ENCODE results near the gene DUXB.

DUXB gene

DNA sequence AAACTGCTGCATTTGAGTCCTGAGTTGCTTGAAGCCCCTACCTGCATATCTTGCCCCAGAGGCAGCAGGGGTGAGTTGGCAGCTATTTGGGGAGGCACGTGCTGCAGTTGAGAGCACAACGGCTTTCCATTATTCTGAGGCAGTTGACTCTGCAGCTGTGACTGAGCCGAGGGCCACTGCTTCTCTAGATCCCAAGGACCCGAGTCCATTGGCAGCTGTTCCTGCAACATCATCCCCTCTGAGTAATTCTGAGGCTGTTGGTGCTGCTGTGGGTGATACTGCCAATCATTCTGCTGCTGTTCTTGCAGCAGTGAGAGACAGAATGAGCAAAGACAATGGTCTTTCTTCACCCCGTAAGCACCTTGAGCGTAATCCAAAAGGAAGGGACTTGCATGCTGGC is 40.9 kb downstream of the DUXB start:
- no peak for DNase-seq (ENCODE audit: low spot score)

DNA sequence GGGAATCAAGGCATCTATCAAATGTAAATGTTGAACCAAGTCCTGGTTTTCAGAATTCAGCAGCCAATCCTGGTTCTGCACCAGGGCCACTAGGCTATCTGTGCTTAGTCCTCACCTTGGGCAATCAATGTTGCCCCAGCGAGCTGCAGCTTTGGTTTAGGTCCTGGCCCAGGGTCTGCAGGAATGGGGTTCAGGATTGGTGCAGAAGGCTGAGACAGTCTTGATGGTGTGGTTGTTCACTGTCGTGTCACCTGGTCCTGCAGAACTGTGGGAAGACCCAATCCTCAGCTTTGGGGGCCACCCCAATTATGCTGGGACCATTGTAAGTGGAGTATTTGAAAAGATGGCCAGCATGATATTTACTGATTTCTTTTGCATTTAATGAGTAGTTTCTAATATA is 43.1 kb downstream of the DUXB start:
- no peak for DNase-seq (ENCODE audit: low spot score)

DNA sequence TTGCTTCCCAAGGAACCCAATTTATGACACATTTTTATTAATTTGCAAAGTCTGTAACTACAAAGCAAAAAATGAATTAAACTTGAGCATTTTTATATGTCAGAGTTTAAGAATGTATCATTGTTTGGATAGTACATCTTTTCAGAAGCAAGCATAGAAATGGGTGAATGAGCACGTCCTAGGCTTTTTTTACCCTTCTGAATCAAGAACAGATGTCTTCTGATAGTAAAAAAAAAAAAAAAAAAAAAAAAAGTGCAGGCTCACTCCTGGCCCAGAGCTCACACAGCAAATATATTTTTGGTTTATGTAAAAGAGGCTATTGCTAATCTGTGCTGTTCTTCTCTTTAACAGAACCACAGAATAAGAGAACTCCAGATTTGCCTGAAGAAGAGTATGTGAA is 47.3 kb downstream of the DUXB start:
- DNase-seq (ENCODE audit: low spot score), result no peak

DNA sequence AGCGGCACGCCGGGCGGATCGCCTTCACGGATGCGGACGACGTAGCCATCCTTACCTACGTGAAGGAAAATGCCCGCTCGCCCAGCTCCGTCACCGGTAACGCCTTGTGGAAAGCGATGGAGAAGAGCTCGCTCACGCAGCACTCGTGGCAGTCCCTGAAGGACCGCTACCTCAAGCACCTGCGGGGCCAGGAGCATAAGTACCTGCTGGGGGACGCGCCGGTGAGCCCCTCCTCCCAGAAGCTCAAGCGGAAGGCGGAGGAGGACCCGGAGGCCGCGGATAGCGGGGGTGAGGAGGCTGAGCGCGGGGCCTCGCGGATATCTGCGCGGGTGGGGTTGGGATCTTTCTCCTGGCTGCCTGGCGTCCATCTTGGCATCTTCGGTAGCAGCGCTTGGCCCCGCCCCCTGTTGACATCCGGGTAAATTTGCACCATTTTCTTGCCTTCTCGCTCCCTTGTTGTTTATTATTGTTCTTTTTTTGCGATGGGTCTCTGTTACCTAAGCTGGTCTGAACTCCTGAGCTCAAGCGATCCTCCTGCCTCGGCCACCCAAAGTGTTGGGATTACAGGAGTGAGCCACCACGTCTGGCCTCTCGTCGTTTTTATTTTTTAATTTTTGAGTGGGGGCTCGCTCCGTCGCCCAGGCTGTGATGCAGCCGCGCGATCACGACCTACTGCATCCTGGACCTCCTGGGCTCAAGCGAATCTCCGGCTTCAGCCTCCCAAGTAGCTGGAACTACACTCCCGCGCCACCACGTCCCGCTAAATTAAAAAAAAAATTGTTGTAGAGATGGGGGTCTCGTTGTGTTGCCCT is 52.8 kb downstream of the DUXB start:
- peak; percentile 54 for DNase-seq (ENCODE audit: low spot score)

DNA sequence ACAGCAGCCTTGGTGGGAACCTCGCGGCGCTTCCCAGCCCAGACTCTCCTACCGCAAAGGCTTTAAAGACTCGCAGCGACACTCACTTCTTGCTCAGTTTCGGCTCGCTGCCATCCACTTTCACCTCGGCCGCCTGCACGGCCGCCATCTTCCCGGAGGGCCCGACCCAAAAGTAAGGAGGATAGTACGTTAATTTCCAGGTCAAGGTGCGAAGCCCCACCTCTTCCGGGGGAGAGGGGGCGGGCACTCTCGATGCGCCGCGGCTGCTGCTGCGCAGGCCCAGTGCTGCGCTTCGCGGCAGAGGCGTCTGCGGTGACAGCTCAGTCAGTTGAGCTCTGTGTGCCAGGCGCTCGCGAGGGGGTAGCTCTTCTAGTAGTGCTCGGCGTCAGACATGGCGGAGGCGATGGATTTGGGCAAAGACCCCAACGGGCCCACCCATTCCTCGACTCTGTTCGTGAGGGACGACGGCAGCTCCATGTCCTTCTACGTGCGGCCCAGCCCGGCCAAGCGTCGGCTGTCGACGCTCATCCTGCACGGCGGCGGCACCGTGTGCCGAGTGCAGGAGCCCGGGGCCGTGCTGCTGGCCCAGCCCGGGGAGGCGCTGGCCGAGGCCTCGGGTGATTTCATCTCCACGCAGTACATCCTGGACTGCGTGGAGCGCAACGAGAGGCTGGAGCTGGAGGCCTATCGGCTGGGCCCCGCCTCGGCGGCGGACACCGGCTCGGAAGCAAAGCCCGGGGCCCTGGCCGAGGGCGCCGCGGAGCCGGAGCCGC is 53.6 kb downstream of the DUXB start, which contains the start of the genes KARS1 and TERF2IP:
Gene KARS1 (minus strand): TSS at position 174 of the 773 bp plus-strand sequence. CDS start 26 bp downstream, at position 148.
Gene TERF2IP (plus strand): TSS at position 282 of the 773 bp plus-strand sequence. CDS start 110 bp downstream, at position 392.
- DNase-seq (ENCODE audit: low spot score), result peak; percentile 89

DNA sequence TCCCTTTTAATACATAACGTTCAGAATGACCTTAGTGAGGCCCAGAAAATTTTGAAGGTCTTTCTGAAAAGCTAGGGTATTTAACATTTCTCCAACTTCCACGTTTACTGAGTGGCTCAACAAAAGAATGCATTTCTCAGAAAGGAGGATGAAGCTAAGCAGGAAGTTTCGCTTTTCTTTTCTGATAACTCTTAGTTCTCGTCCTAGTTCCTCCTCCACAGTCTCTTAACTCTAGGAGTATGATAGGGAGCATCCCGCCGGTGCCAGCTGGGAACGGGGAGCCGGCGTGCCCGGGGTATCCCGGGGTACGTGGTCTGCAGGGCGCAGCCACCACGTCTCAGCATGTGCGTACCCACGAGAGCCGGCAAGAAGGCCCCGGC is 54.2 kb downstream of the DUXB start:
- no peak for DNase-seq (ENCODE audit: low spot score)

DNA sequence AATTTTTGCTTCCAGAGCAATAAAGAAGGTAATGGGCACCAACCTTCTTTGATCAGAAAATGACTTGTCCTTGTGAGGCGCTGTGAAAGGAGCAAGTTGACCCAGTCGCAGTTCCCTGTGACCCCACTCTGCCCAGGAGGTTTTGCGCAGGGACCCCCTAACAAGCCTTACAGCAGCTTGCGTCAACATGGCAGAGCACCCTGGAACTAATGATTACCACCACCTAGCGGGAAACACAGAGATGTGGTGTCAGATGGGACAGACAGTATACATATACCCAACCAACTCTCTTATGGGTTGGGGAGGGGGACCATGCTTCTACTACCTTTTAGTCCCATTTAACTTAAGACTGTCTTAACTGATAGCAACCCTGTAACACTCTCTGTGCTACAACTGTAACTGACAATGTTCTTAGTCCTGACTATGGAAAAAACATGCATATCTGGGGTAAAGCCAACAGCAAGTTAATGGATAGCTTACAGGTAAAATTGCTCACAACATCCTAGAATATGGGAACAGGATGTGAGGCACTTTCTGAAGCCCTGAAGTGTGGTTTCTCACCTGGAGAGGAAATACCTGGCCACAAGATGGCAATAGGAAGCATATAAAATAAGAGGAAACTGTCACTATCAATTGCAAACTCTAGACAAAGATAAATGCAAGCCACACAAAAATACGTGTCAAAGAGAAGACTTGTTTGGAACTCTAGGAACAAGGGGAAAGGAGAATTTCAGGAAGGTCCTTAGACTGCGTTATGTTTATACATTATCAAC is 56.8 kb downstream of the DUXB start:
- DNase-seq (ENCODE audit: low spot score), result no peak
